Activated T-cell treated with anti-CD3 and anti-CD28 coated beads for 1 hour (primary cell): ENCODE results near the gene AUH.

Experiments
- DNase-seq: peaks from one replicate; pipeline ENCODE4 v3.0.0-alpha.2; 2020; ENCODE audit warnings: low read depth

The AUH gene

DNA sequence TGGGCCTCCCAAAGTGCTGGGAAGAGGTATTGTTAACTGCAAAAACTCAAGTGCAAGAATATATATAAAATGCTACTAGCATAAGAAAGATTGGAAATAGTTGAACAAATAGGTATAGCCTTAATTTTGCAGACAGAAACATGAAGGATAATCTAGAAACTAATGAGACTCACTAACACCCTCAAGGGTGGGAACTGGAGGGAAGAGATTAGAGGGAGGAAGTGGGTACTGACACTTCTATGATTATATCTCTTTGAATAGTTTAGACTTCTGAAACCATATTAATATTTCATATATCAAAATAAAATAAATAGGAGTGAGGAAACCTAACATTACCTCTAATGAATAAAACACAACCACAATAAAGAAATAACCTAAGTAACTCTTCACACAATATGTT is 23.0 kb downstream of the AUH start:
- DNase-seq = no peak

GRCh38 chr9:91336786-91337185 is 24.9 kb downstream of the AUH start:
- no peak for DNase-seq

DNA sequence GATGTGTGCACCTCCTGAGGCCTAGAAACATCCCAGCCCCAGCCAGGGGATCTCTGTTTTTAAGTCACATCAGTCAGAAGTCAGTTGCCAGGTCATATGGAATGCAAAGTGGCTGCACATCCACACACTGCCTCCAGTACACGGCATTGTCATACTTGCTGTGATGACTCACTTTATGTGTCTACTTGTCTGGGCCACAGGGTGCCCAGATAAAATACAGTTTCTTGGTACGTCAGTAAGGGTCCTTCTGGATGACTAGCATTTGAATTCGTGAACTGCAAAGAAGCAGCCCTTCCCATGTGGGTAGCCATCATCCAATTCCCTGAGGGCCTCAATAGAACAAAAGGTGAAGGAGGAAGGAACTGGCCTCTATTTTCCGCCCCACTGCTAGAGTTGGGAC is 27.7 kb downstream of the AUH start:
- no peak for DNase-seq

- DNase-seq = no peak
Measured at GRCh38 chr9:91333551-91333950, 28.2 kb downstream of the AUH start.

- no peak for DNase-seq
Measured at GRCh38 chr9:91332546-91333231, 29.0 kb downstream of the AUH start.

DNA sequence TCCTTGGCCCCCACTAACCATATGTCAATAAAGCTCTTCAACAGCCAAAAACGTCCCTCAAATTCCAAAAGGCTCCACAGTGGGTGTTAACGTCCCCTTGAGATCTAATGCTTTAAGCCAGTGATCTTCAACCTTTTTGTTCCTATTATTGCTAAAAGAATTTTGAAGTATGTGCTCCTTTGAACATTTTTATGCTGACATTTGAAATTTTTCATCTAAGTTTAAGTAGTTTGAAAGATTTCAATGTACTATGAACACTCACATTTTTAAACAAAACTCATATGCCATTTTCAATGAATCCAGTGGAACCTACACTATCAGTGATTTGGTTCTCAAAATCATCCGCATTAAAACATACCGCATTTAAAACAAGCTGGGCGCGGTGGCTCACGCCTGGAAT is 29.9 kb downstream of the AUH start:
- no peak for DNase-seq

GRCh38 chr9:91328186-91328585 is 33.5 kb downstream of the AUH start:
- DNase-seq = no peak

DNA sequence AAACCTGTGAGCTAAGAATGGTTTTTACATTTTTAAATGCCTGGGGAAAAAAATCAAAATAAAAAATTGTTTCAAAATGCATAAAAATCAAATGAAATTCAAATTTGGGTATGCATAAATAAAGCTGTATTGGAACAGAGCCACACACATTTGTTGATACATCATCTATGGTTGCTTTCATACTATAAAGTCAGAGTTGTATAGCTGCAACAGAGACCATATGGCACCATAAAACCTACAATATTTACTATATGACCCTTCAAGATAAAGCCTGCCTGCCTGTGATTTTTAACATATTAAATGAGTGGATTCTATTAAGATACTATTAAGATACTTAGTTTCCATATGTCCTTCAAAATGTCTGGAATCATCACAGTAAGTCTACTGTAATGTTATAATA is 40.0 kb downstream of the AUH start:
- DNase-seq = no peak

DNA sequence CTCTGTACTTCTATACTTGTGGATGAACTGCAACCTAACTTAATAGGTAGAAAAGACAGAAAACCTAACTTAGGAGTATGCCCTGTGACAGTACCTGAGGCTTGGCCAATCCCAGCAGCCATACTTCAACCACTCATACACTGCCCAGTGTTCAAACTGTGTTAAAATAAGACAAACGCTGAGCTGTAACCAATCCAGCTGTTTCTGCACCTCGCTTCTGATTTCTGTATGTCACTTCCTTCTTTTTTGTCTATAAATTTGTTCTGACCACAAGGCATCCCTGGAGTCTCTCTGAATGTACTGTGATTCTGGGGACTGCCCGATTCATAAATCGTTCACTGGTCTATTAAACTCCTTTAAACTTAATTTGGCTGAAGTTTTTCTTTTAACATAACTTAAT is 41.4 kb downstream of the AUH start:
- DNase-seq = no peak

DNA sequence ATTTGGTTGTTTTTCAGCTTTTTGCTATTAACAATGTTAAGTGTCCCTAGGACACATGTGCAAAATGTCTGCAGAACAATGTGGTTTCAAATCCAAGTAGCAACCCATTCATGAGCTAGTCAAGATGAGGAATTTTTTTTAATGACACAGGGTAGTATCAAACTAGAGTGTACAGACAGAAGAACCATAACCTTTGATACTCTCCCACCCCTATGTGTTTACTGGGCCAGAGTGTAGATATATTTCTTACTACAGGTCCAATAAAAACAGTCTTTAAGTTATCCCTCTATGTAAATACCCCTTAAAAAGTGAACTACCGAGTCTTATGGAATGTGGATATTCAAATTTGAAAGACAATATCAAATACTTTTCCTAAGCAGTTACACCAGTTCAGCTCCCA is 45.6 kb downstream of the AUH start:
- DNase-seq = no peak

- DNase-seq = no peak
Measured at GRCh38 chr9:91315191-91315590, 46.5 kb downstream of the AUH start.

DNA sequence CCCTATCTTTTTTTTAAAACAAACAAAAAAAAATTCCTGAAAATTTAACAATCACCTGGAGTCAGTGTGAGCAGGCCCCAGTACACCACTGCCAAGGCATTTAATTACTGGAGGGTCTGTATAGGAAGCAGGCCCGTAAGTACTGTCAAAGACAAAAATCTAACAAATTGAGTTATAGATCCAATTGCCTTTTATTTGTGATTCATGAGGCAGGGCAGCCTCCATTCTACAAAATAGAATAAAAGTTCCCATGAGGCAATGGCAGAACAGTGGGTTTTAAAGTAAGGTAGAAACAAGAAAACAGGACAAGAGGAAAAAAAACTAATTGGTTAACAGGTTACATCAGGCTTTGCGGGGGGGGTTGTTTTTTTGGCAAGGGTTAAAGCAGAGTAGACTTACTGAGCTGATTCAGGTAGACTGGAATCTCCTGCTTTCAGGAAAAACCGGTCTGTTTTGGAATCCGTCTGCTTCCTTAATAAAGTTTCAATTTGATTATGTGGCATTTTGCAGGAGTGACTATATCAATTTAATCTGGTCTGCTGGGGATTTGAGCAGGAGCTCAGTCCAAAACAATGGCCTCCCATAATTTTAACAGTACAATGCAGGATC is 48.9 kb downstream of the AUH start:
- DNase-seq = no peak

- DNase-seq = no peak
Measured at GRCh38 chr9:91310037-91310436, 51.7 kb downstream of the AUH start.

DNA sequence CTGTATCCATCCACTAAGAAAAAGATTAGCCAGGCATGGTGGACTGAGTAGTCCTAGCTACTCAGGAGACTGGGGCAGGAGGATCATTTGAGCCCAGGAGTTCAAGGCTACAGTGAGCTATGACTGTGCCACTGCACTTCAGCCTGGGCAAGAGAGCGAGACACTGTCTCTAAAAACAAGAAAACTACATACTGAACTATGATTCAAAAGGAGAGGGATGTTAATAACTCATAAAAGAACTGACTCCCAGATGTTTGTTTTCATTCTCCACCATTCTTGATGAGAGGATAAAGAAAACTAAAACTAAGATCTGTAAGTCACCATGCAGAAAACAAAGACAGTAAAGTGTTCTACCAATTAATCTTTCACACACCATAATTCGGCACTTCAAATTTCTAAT is 53.5 kb downstream of the AUH start:
- no peak for DNase-seq

DNA sequence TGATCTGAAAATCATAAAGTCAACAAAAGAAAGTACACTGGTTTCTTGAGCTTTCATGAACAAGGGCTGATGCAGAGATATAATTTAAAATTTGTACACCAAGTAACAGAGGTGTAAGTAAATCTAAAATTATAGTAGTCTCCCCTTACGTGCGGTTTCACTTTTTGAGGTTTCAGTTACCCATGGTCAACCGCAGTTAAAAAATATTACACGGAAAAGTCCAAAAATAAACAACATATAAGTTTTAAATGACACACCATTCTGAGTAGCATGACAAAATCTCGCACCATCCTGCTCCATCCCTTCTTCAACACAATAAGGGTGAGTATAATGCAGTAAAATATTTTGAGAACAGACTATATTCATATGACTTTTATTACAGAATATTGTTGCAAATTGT is 54.4 kb downstream of the AUH start:
- no peak for DNase-seq

- no peak for DNase-seq
Measured at GRCh38 chr9:91306296-91306630, 55.5 kb downstream of the AUH start.

- no peak for DNase-seq
Measured at GRCh38 chr9:91305596-91306295, 56.0 kb downstream of the AUH start.

DNA sequence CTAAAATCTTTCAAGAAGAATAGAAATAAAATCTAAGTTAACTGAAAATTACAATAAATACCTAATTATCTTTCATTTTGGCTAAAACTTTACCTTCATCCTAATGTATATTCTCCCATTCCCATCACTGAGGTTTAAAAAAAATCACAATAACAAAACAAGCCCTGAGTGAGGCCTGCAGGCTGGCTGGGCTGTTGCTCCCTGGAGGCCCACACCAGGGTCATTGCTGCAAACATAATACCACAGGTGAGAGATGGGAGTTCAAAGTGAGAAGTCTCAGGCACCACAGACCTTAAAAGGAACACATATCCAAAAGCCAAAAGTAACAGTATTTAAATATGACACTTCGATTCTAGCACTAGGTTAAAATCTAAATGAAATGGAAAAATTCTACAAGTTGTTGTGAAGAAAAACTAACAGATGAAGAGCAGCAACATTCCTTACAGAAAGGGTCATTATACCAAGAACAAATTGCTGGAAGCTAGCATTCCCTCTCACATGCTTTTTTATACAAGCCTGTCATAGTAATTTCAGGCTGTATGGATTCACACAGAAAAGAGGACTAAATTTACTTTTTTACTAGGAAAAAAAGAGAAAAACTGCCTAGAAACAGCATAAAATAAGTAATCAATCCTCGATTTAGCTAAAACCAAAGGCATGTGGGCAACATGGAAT is 57.8 kb downstream of the AUH start:
- no peak for DNase-seq

- DNase-seq = no peak
Measured at GRCh38 chr9:91302831-91303230, 58.9 kb downstream of the AUH start.

DNA sequence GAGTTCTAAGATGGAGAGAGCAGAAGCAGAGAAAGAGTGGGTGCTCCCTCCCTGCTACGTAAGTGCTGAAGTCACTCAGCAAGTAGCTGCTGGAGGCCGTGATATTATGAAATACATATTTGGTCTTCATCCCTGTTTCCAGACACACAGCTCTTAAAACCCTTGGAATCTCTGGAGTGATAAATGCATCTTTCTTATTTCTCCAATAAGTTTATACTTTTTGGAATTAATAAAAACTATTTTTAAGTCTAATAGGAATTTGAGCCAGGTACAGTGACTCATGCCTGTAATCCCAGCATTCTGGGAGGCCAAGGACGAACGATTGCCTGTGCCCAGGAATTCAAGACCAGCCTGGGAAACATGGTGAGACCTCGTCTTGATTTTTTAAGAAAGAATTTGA is 60.6 kb downstream of the AUH start:
- no peak for DNase-seq

- DNase-seq = no peak
Measured at GRCh38 chr9:91298311-91298710, 63.4 kb downstream of the AUH start.

DNA sequence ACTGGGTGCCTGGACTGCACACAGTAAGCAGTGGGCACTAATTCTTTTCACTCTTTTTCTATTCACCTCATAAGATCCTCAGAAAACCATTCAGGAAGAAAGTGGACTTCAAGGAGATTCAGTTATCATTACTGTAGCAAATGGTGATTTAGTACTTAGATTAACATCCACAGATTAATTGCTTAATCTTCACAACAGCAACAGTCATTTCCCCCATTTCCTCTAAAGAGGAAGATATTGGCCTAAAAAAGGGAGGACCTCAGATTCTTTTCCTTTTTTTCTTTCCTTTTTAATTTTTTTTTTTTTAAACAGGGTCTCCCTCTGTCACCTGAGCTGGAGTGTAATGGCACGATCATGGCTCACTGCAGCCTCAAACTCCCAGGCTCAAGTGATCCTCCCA is 64.4 kb downstream of the AUH start:
- no peak for DNase-seq

DNA sequence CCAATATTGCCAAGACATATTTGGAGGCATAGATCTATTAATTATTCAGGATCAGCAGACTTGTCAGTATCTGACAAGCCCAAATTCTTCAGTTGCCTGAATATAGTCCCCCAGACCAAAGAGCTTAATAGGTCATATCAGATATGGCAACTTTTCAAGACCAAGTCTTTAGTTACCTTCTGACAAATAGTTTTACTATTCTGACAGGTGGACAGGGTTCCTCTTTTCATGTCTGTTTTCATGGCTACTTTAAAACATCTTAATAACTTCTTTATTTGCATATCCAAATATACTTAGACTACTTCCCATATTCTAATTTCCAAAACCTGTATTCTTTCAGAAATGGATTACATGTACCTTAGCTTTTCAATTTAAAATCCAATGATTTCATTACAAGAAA is 65.4 kb downstream of the AUH start:
- DNase-seq = no peak
